HG03460 (cell line): ENCODE data around the gene FAP.

Experiments used
- ATAC-seq: cut with Tn5 transposase; IDR thresholded peaks from one replicate; pipeline ENCODE4 v1.9.1; 2021; ENCODE audit not compliant: unreplicated experiment

The FAP gene

GRCh38 chr2:162188451-162188850, 54.8 kb downstream of the FAP start:
- ATAC-seq = no peak

- ATAC-seq = no peak
These were observed 57.6 kb downstream of the FAP start for GRCh38 chr2:162185541-162186232.

GRCh38 chr2:162184821-162185450, 58.3 kb downstream of the FAP start:
- ATAC-seq = no peak

- no peak for ATAC-seq
These were observed 58.9 kb downstream of the FAP start for GRCh38 chr2:162184359-162184758.

- no peak for ATAC-seq
These were observed 60.9 kb downstream of the FAP start for GRCh38 chr2:162182395-162182794.

- no peak for ATAC-seq
These were observed 65.9 kb downstream of the FAP start for GRCh38 chr2:162177301-162177700.

GRCh38 chr2:162175714-162176113, 67.5 kb downstream of the FAP start:
- no peak for ATAC-seq

- ATAC-seq = no peak
These were observed 68.5 kb downstream of the FAP start for GRCh38 chr2:162174746-162175145.

GRCh38 chr2:162172802-162173370, 70.4 kb downstream of the FAP start:
- no peak for ATAC-seq

- ATAC-seq = no peak
These were observed 76.5 kb downstream of the FAP start for GRCh38 chr2:162166745-162167144.

GRCh38 chr2:162166174-162166573, 77.1 kb downstream of the FAP start:
- ATAC-seq = no peak

GRCh38 chr2:162164802-162165201, 78.4 kb downstream of the FAP start:
- no peak for ATAC-seq

- ATAC-seq = no peak
These were observed 83.8 kb downstream of the FAP start for GRCh38 chr2:162159446-162159845.

GRCh38 chr2:162156149-162156548, 87.1 kb downstream of the FAP start:
- ATAC-seq = no peak

- ATAC-seq = no peak
These were observed 88.2 kb downstream of the FAP start for GRCh38 chr2:162155093-162155492.

- peak; percentile 97 for ATAC-seq
These were observed 89.5 kb downstream of the FAP start for GRCh38 chr2:162153608-162154224.

- ATAC-seq = no peak
These were observed 91.1 kb downstream of the FAP start, which contains the start of gene GCG for GRCh38 chr2:162152147-162152546. Gene GCG (minus strand): TSS chr2:162152247. CDS start chr2:162149178, 3,069 bp downstream.

- no peak for ATAC-seq
These were observed 93.3 kb downstream of the FAP start for GRCh38 chr2:162149940-162150339.

GRCh38 chr2:162149466-162149865, 93.8 kb downstream of the FAP start:
- no peak for ATAC-seq

- ATAC-seq = no peak
These were observed 94.3 kb downstream of the FAP start for GRCh38 chr2:162148956-162149355.

- ATAC-seq = no peak
These were observed 99.3 kb downstream of the FAP start for GRCh38 chr2:162143969-162144368.

- no peak for ATAC-seq
These were observed 104.9 kb downstream of the FAP start for GRCh38 chr2:162138310-162138709.
